BLaER1 (cell line): ENCODE data around the gene SIGLEC10.
A peak's percentile ranks its signal among the peaks of the same experiment; 100 is the strongest.
"Not testable (repeated sequence)": the region's sequence is repeated elsewhere in the genome, so short reads cannot be mapped to it uniquely, and the experiment has no call there.

ENCODE experiments used
- H3K27ac ChIP-seq: shearing (Covaris generic); formaldehyde crosslinking; 2 replicates; pipeline ENCODE4 v1.8.1; 2022
- H3K27me3 ChIP-seq: shearing (Covaris generic); formaldehyde crosslinking; 2 replicates; pipeline ENCODE4 v1.8.1; 2022
- H3K36me3 ChIP-seq: shearing (Covaris generic); formaldehyde crosslinking; 2 replicates; pipeline ENCODE4 v1.8.1; 2022
- H3K4me1 ChIP-seq: shearing (Covaris generic); formaldehyde crosslinking; 2 replicates; pipeline ENCODE4 v1.8.1; 2022
- H3K4me2 ChIP-seq: shearing (Covaris generic); formaldehyde crosslinking; 2 replicates; pipeline ENCODE4 v1.8.1; 2022
- H3K4me3 ChIP-seq: shearing (Covaris generic); formaldehyde crosslinking; 2 replicates; pipeline ENCODE4 v1.8.1; 2022
- H3K9ac ChIP-seq: shearing (Covaris generic); formaldehyde crosslinking; 2 replicates; pipeline ENCODE4 v1.8.1; 2022
- H3K9me3 ChIP-seq: shearing (Covaris generic); formaldehyde crosslinking; 2 replicates; pipeline ENCODE4 v1.8.1; 2022
- H4K20me1 ChIP-seq: shearing (Covaris generic); formaldehyde crosslinking; 2 replicates; pipeline ENCODE4 v1.8.1; 2022
- Cebpa-rat ChIP-seq: shearing (Covaris generic); IDR thresholded peaks from 2 replicates; pipeline ENCODE4 v1.8.1; 2022

The SIGLEC10 gene

GRCh38 chr19:51418707-51419106, 1.3 kb upstream of the SIGLEC10 start:
- H4K20me1 ChIP-seq, result no peaks in the 10 kb centered on the region; the same call in 1 of the 2 replicates
- H3K4me3 ChIP-seq, result no peak overlapping the region
- no peak overlapping the region for H3K27ac ChIP-seq
- peaks cover 47% of the 10 kb centered on the region for H3K4me1 ChIP-seq
- no peak overlapping the region for H3K9ac ChIP-seq
- H3K9me3 ChIP-seq, result no peaks in the 10 kb centered on the region
- no peaks in the 10 kb centered on the region for H3K27me3 ChIP-seq
- H3K4me2 ChIP-seq, result 0 out of 2 replicates have a peak overlapping the region, but pooled peaks have one; percentile 87
- no peak for TF ChIP-seq Cebpa-rat
- H3K36me3 ChIP-seq, result peaks cover 22% of the 10 kb centered on the region

GRCh38 chr19:51417810-51418157, 342 bp upstream of the SIGLEC10 start:
- H3K9ac ChIP-seq, result peak overlapping the region; percentile 78
- H3K27ac ChIP-seq, result peak overlapping the region; percentile 81

GRCh38 chr19:51416422-51416821, 1.0 kb downstream of the SIGLEC10 start:
- not testable (repeated sequence) for H3K9me3 ChIP-seq, H4K20me1 ChIP-seq, H3K27me3 ChIP-seq
- peak overlapping the region; percentile 87 for H3K4me2 ChIP-seq
- peaks cover 46% of the 10 kb centered on the region for H3K4me1 ChIP-seq
- H3K9ac ChIP-seq, result peak overlapping the region; percentile 78
- H3K4me3 ChIP-seq, result peak overlapping the region; percentile 65
- H3K36me3 ChIP-seq, result peaks cover 37% of the 10 kb centered on the region
- H3K27ac ChIP-seq, result peak overlapping the region; percentile 81

More at GRCh38 chr19:51417810-51418157, 342 bp upstream of the SIGLEC10 start:
- no peak for TF ChIP-seq Cebpa-rat
- Histone ChIP-seq H3K36me3 (peaks cover 31% of the 10 kb centered on the region), H3K9me3 (no peaks in the 10 kb centered on the region), H3K4me2 (peak overlapping the region; percentile 87), H4K20me1 (no peaks in the 10 kb centered on the region; the same call in 1 of the 2 replicates), H3K4me1 (peaks cover 47% of the 10 kb centered on the region), H3K27me3 (no peaks in the 10 kb centered on the region), H3K4me3 (peak overlapping the region; percentile 65)

- no peaks in the 10 kb centered on the region for H3K27me3 ChIP-seq
- no peak overlapping the region for H3K4me2 ChIP-seq
- H3K4me1 ChIP-seq, result peaks cover 33% of the 10 kb centered on the region
- H3K36me3 ChIP-seq, result peaks cover 44% of the 10 kb centered on the region
- TF ChIP-seq Cebpa-rat, result no peak
- no peaks in the 10 kb centered on the region for H3K9me3 ChIP-seq
- no peak overlapping the region for H3K4me3 ChIP-seq
- H3K27ac ChIP-seq, result no peak overlapping the region
- H4K20me1 ChIP-seq, result no peaks in the 10 kb centered on the region
- H3K9ac ChIP-seq, result no peak overlapping the region
Measured at GRCh38 chr19:51415187-51415586, 2.3 kb downstream of the SIGLEC10 start.

- no peak overlapping the region for H3K4me2 ChIP-seq
- no peaks in the 10 kb centered on the region for H4K20me1 ChIP-seq
- no peak overlapping the region for H3K9ac ChIP-seq
- H3K9me3 ChIP-seq, result no peaks in the 10 kb centered on the region
- TF ChIP-seq Cebpa-rat, result no peak
- peaks cover 44% of the 10 kb centered on the region for H3K36me3 ChIP-seq
- H3K4me3 ChIP-seq, result no peak overlapping the region
- H3K27ac ChIP-seq, result no peak overlapping the region
- H3K4me1 ChIP-seq, result peaks cover 14% of the 10 kb centered on the region
- no peaks in the 10 kb centered on the region for H3K27me3 ChIP-seq
Measured at GRCh38 chr19:51410950-51411748, 6.3 kb downstream of the SIGLEC10 start.

- Histone ChIP-seq H3K27ac (no peak overlapping the region), H3K4me2 (no peak overlapping the region)
Measured at GRCh38 chr19:51407511-51408131, 9.8 kb downstream of the SIGLEC10 start.

GRCh38 chr19:51402117-51402516, 15.3 kb downstream of the SIGLEC10 start:
- TF ChIP-seq Cebpa-rat, result no peak
- Histone ChIP-seq H3K27me3 (no peaks in the 10 kb centered on the region), H3K9me3 (peaks cover 29% of the 10 kb centered on the region), H3K4me2 (no peak overlapping the region), H3K27ac (no peak overlapping the region), H3K9ac (no peak overlapping the region), H4K20me1 (no peaks in the 10 kb centered on the region), H3K4me1 (peaks cover under 1% of the 10 kb centered on the region; the same call in 1 of the 2 replicates), H3K4me3 (no peak overlapping the region), H3K36me3 (peaks cover 22% of the 10 kb centered on the region)

More at GRCh38 chr19:51407511-51408131, 9.8 kb downstream of the SIGLEC10 start:
- Histone ChIP-seq H3K4me1 (peaks cover 10% of the 10 kb centered on the region), H4K20me1 (no peaks in the 10 kb centered on the region), H3K36me3 (peaks cover 26% of the 10 kb centered on the region; the same call in 1 of the 2 replicates), H3K27me3 (no peaks in the 10 kb centered on the region), H3K4me3 (no peak overlapping the region), H3K9ac (no peak overlapping the region), H3K9me3 (peaks cover 13% of the 10 kb centered on the region)
- TF ChIP-seq Cebpa-rat, result no peak

- H3K36me3 ChIP-seq, result peaks cover 22% of the 10 kb centered on the region
- H4K20me1 ChIP-seq, H3K4me2 ChIP-seq, H3K4me3 ChIP-seq, H3K27ac ChIP-seq, H3K27me3 ChIP-seq, H3K9ac ChIP-seq, H3K4me1 ChIP-seq: not testable (repeated sequence)
- H3K9me3 ChIP-seq, result peaks cover 29% of the 10 kb centered on the region
Measured at GRCh38 chr19:51399936-51400335, 17.5 kb downstream of the SIGLEC10 start.

- Histone ChIP-seq H3K4me1 (peaks cover 13% of the 10 kb centered on the region), H3K9ac (no peak overlapping the region), H3K27me3 (no peaks in the 10 kb centered on the region), H3K4me2 (no peak overlapping the region), H3K4me3 (no peak overlapping the region), H3K36me3 (peaks cover 19% of the 10 kb centered on the region), H3K27ac (no peak overlapping the region), H3K9me3 (peaks cover 29% of the 10 kb centered on the region), H4K20me1 (no peaks in the 10 kb centered on the region)
- TF ChIP-seq Cebpa-rat, result no peak
Measured at GRCh38 chr19:51399231-51399630, 18.2 kb downstream of the SIGLEC10 start.

GRCh38 chr19:51398096-51398704, 19.2 kb downstream of the SIGLEC10 start:
- H3K4me2 ChIP-seq, result no peak overlapping the region
- H3K4me3 ChIP-seq, result no peak overlapping the region
- no peak for TF ChIP-seq Cebpa-rat
- no peaks in the 10 kb centered on the region for H3K27me3 ChIP-seq
- no peak overlapping the region for H3K27ac ChIP-seq
- H4K20me1 ChIP-seq, result no peaks in the 10 kb centered on the region
- peaks cover 20% of the 10 kb centered on the region for H3K4me1 ChIP-seq
- no peak overlapping the region for H3K9ac ChIP-seq
- peaks cover 22% of the 10 kb centered on the region for H3K9me3 ChIP-seq
- H3K36me3 ChIP-seq, result peaks cover 12% of the 10 kb centered on the region

- H3K4me1 ChIP-seq, result peaks cover 23% of the 10 kb centered on the region
- H3K27me3 ChIP-seq, H3K4me3 ChIP-seq, H4K20me1 ChIP-seq, H3K27ac ChIP-seq, H3K9ac ChIP-seq, H3K36me3 ChIP-seq, H3K4me2 ChIP-seq: not testable (repeated sequence)
- peaks cover 14% of the 10 kb centered on the region for H3K9me3 ChIP-seq
Measured at GRCh38 chr19:51397453-51397852, 20.0 kb downstream of the SIGLEC10 start.
